ENCODE results near the gene HES6.

GRCh38 chr2:238231251-238231793 is 8.5 kb downstream of the HES6 start:
- TF ChIP-seq CTCF (conservative IDR thresholded peaks at IDR 0.05; ENCODE audit: low read depth, low read length) (no peak), EZH2phosphoT487 (IDR thresholded peaks at IDR 0.05; ENCODE audit: borderline replicate concordance, low read length) (no peak)
